GM19395 (cell line): ENCODE data around the gene ZBTB7A.

Experiments
- ATAC-seq: cut with Tn5 transposase; IDR thresholded peaks from one replicate; pipeline ENCODE4 v1.9.1; 2021; ENCODE audit warnings: mild to moderate bottlenecking, moderate library complexity; ENCODE audit not compliant: unreplicated experiment

The ZBTB7A gene

DNA sequence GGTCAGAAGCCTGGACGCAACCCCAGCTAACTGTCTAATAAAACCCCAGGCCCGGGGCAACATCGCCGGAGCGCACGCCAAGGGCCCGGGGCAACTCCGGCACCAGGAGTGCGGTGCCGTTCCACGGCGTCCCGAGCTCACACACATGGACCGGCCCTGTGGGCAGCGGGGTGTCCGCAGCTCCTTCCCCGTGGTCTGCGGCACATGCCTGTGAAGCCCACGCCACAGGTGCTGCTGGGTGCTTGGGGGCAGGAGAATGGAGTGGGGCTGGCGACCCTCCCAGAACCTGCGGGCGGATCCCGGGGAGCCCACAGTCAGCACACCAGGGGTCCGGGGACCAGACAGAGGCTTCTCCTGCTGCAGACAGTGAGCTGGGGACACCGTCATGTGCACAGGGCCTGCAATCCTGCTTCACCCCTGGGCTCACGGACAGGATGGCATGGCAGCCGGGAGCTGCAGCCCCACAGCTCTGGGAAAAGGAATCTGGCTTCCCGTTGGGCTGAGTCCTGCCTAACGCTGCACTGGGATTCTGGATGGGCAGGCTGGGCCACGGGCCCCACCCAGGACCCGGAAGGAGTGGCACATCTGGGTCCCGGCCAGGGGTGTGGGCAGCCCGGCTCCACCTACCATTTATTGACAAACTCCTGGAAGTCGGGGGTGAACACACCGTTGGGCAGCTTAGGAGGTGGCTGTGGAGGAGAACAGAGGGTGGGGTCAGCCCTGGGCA lies 28.2 kb upstream of the ZBTB7A start:
- no peak for ATAC-seq

DNA sequence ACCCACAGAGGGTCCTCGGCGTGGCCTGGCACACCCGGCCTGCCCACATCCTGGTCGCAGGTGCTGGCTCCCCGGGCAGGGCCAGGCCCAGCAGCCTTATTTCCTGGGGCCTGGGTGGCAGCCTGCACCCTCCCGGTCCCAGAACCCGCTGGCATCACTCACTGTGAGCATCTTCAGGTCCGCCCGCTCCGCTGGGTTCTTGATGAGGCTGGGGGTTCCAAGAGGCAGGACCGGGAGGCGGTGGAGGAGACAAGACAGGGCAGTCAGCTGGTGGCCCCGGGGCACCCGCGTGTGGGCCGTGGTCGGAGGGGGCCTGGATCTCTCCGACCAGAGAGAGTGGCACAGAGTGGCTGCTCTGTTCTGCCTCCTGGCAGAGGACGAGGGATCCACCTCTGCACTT lies 27.6 kb upstream of the ZBTB7A start:
- no peak for ATAC-seq

GRCh38 chr19:4093643-4094175 lies 27.0 kb upstream of the ZBTB7A start:
- no peak for ATAC-seq

DNA sequence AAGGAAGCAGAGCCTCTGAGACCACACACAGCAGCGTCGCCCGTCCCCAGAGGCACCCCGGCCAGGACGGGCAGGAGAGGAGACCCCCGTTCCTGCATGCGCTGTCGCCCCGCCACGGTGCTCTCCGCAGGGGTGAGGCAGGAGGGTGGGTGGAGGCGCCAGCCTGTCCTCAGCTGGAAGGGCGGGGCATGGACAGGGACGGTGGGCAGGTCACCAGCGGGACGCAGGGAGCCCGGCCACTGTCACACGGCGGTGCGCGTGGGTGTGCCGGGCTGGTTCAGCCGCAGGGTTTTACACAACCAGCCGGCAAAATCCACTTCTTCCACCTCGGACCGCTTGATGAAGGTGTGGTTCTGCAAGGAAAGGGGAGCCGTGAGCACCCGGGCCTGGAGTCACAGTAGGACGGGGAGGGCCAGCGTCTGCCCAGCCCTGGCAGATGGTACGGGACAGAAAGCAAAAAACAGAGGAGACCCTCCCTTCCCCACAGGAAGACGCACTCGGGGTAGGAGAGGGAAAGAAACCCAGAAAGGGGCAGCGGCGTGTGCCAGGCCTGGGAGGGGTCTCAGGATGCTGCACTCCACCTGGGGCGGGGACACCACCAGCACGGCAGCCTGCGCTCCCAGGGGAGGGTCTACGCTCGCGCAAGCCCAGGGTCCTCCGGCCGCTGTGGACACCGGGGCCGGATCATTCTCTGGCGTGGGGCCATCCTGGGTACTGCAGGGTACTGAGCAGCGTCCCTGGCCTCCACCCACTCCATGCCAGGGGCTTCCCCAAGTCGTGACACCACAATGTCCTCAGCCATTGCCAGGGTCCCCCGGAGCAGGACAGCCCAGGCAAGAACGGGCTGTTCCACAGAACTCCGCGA lies 23.9 kb upstream of the ZBTB7A start:
- no peak for ATAC-seq

DNA sequence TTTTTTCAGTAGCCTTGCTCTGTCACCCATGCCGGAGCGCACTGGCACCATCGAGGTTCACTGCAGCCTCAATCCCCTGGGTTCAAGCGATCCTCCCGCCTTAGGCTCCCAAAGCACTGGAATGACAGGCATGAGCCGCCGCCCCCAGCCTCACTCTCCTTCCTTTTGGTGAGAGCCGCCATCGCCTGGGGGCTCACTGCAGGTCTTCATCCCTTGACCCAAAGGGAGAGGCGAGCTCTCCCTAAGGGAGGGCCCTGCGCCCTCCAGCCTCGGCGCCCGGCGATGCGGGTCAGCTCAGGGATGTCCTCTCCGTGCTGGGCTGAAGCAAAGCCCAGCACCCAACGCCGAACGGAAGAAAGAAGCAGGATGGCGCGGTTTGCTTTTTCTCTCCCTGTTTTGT lies 23.2 kb upstream of the ZBTB7A start:
- ATAC-seq: no peak

DNA sequence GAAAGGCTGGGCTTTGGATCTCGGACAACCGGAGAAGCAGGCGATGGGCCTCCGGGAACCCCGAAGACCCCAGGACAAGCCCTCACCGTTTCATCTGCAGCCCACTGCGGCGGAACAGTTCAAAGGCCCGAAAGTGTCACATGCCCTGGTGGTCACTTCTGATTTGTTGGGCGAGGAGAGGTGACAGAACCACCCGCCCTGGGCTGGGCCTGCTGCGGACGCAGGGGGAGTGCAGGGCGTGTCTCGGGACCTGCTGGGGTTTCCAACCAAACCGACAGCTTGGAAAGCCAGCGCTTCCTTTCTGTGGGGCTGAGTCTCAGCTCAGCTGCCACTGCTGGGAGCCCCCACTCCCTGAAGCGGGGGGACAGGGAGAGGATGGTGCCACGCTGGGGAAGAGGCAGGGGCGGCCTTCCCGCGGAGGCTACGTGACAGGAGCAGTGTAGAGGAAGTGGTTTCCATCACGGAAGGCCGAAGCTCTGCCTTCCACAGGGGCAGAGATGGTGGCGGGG lies 22.8 kb upstream of the ZBTB7A start:
- no peak for ATAC-seq

DNA sequence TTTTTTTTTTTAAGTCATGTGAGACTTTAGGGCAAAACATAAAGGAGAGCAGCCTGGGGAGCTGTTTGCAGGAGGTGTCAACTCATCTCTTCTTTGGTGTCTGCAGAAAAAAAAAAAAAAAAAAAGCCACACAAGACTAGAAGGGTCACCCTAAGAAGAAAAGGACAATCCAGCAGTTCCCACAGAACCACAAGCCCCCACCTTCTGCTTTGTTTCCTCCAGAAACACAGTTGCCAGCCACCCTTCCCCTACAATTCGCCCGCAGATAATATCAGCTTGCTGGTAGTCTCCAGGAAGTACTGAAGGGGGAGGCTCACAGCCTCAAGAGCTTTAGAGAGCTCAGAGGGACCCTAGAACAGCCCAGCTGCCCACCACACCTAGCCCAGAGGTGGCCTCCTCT lies 22.3 kb upstream of the ZBTB7A start:
- no peak for ATAC-seq

DNA sequence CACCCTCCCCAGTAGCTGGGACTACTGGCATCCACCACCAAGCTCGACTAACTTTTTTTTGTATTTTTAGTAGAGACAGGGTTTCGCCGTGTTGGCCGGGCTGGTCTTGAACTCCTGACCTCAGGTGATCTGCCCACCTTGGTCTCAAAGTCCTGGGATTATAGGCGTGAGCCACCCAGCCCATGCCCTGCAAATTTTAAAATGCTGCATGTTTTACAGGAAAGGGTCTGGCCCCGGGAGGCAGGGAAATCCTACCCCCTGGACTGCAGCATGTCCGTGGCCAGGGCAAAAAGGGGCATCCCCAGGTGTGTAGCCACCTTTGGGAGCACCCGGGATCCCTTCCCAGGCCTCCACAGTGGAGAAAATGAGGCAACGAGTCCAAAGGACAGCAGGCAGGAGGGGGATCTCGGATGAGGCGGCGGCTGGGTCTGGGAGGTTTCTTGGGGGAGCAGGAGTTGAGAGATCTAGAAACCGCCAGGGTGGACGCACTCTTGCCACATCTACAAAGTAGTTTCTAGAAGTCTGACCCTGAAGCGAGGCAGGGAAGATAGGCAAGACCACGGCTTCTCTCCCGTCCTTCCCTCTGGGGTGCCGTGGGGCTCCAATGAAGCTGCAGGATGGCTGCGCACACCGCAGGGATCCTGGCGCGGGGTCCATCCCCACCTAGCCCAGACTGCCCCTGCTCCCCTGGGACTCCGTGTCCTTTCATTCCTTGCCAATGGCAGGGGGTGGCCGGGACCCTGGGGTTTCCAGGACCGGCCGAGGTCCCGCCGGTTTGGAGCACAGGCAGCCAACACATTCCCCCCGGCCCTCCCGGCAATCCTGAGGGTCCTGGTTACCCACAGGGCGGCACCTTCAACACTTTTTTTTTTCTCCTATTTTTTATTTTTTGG lies 21.3 kb upstream of the ZBTB7A start:
- no peak for ATAC-seq

DNA sequence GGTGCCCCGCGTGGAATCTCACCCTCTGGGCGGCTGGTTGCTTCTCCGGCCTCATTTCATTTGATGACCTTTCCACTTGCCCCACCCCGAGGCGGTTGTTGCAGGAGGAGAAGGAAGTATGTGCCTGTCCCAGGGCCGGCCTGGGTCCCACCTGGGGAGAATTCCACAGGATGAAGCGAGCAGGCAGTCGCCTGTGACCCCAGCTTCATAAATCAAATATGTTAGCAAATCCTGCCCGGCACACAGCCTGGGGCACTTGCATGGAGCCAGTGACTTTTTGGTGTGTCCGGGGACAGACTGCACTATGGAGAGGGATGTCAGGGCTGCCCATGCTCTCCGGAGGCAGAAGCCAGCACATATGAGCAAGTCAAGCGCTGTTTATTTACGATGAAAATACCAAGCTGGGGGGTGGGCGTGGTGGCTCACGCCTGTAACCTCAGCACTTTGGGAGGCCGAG lies 19.7 kb upstream of the ZBTB7A start:
- no peak for ATAC-seq

DNA sequence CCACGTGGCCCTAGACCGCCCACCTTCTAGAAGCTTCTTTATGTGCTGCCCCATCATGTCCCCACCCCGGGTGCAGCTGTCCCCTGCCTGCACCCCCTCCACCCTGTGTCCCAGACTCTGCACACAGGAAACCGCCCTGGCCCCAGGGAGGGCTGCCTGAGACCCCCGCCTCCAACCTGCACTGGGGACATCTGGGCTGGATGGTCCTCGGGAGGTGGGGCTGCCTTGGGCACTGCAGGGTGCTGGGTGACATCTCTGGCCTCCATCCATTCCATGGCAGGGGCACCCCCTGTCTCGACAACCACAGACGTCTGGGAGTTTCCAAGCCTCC lies 17.8 kb upstream of the ZBTB7A start:
- no peak for ATAC-seq

- ATAC-seq: no peak
Observed at GRCh38 chr19:4083677-4084546, 17.2 kb upstream of the ZBTB7A start.

DNA sequence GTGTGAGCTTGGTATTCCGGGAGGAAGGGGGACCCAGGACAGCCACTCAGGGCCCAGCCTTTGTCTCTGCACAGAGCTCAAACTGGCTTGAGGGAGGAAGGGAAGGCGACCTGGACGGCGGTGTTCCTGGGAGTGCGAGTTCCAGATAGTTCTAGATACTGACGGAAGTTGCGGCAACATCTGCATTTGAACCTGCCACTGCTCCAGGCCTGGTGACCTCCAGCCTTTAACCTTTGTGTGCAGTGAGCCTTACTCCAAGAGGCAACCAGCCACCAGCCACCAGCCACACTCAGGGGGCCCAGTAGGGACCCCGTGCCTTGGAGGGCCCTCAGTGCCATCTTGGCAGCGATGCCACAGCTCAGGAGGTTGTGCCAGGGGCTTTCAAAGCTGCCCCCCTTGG lies 15.5 kb upstream of the ZBTB7A start:
- no peak for ATAC-seq

DNA sequence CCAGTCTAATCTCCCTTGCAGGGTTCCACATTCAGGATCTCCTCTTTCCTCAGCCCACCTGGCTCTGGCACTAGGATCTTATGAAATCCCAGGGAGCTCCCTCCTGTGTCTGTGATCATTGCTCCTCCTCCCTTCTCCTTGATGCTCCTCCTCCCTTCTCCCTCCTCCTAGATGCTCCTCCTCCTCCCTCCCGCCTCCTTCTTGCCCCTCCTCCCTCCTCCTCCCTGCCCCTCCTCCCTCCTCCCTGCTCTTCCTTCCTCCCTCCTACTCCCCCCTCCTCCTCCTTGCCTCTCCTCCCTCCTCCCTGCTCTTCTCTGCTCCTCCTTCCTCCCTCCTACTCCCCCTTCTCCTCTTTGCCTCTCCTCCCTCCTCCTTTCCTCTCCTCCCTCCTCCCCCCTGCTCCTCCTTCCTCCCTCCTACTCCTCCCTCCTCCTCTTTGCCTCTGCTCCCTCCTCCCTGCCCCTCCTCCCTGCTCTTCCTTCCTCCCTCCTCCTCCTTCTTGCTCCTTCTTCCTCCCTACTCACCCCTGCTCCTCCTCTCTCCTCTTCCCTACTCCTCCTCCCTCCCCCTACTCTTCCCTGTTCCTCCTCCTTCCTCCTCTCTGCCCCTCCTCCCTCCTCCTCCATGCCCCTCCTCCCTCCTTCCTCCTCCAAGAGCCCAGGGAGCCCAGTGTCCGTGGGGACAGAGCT lies 14.9 kb upstream of the ZBTB7A start:
- no peak for ATAC-seq

DNA sequence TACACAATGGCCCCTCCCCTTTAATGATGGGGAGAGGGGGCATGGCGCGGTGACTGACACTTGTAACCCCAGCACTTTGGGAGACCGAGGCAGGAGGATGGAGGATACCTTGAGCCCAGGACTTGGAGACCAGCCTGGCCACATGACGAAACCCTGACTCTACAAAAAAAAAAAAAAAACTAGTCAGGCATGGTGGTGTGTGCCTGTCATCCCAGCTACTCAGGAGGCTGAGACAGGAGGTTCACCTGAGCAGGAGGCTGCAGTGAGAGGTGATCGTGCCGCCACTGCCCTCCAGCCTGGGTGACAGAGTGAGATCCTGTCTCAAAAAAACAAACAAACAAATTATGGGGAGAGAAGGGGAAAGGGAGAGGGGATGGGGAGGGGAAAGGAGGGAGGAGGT lies 13.8 kb upstream of the ZBTB7A start:
- no peak for ATAC-seq

DNA sequence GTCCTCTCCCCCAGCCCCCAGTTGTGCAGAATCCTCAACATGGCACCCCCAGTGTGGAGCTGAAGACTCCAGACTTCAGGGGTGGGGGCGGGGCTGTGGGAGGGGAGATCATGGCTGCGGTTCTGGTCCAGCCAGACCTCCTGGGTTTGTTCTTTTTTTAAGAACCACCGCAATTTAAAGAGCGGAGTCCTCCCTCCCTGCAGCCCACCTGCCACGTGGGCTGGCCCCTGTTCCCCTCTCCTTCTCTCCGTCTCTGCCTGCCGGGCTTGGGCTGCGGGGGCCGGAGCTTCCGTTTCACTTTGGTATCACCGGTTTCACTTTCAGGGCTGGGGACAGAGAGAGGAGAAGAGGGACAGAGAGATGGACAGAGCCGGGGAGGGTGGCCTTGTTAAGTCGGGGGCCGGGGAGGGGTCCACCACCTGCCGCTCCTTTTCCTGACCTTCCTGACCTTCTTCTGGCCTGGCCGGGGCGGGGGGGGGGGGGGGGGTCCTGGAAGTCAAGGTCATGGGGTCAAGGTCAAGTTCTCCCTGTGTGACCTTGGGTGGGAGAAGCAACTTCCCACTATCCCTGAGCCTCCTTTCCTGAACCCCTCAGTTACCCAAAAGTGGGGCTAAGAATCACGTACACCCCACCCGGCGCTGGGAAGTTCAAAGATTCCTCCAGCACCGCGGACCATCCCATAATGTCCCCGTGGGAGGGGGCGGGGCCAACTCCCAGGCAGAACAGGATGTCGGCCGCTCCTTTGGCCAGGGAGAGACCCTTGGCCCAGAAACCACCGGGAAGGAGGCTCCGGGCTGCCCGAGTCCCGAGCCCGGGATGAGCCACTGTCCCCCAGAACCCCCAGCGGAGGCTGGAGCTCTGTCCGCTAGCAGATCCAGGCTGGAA lies 11.3 kb upstream of the ZBTB7A start:
- no peak for ATAC-seq

DNA sequence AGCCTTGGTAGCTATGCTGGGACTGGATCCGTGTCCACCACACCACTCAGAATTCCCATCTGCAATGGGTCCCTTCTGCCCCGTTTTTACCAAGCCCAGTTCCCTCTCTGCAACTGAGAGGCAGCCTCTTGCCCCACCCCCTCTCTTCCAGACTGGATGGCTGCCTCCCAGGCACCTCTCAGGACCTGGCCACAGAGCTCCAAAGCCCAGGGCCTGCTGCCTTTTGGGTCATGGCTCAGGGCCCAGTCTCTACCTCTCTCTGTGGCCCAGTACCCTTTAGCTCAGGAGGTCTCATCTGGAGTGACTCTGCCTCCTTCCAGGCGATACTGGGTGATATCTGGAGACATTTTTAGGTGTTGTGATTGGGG lies 10.3 kb upstream of the ZBTB7A start:
- ATAC-seq: no peak

- ATAC-seq: no peak
Observed at GRCh38 chr19:4075373-4075772, 8.7 kb upstream of the ZBTB7A start.

- ATAC-seq: no peak
Observed at GRCh38 chr19:4071610-4072009, 4.9 kb upstream of the ZBTB7A start.
